Liver (tissue), 9 donors: Measurements from ENCODE around the gene RAB12. TPM values are rescaled to one million over a fixed set of nuclear protein-coding genes. Genes with fewer than 3 reads are reported as not detected.

Source experiments
- DNase-seq: peaks from one replicate; pipeline ENCODE4 v3.0.0-alpha.2; 2017; ENCODE audit warnings: low spot score
- H3K27ac ChIP-seq, 2 donors: one replicate each; pipeline ENCODE4 v1.7.0; 2013; ENCODE audit warnings: inconsistent platforms in 2 of 2, low read length in 2 of 2, control low read depth in 1 of 2, low read depth in 1 of 2, mild to moderate bottlenecking in 1 of 2
- H3K27me3 ChIP-seq, 4 donors: one replicate each; pipeline versions ENCODE4 v1.6.1 to v1.7.0; 2013; ENCODE audit warnings: low read length in 3 of 4, inconsistent platforms in 1 of 4, mild to moderate bottlenecking in 1 of 4, moderate library complexity in 1 of 4; ENCODE audit not compliant: control insufficient read depth in 4 of 4, insufficient read depth in 4 of 4
- H3K36me3 ChIP-seq, 4 donors: one replicate each; pipeline versions ENCODE4 v1.6.1 to v1.7.0; 2013; ENCODE audit warnings: low read length in 3 of 4, mild to moderate bottlenecking in 3 of 4, low read depth in 1 of 4, moderate library complexity in 1 of 4; ENCODE audit not compliant: control insufficient read depth in 4 of 4, insufficient read depth in 3 of 4
- H3K4me1 ChIP-seq, 4 donors: one replicate each; pipeline versions ENCODE4 v1.6.1 to v1.7.0; 2013; ENCODE audit warnings: low read length in 3 of 4, mild to moderate bottlenecking in 3 of 4, moderate library complexity in 1 of 4; ENCODE audit not compliant: control insufficient read depth in 4 of 4, insufficient read depth in 4 of 4
- H3K4me3 ChIP-seq, 3 donors: one replicate each; pipeline versions ENCODE4 v1.6.1 to v1.7.0; 2013; ENCODE audit warnings: low read length in 3 of 3, control low read depth in 1 of 3, low read depth in 1 of 3, mild to moderate bottlenecking in 1 of 3
- H3K9ac ChIP-seq, 2 donors: one replicate each; pipeline ENCODE4 v1.7.0; 2013; ENCODE audit warnings: low read length in 2 of 2, mild to moderate bottlenecking in 2 of 2, moderate library complexity in 2 of 2, control low read depth in 1 of 2, low read depth in 1 of 2
- H3K9me3 ChIP-seq, 4 donors: one replicate each; pipeline versions ENCODE4 v1.6.1 to v1.7.0; 2013; ENCODE audit warnings: low read length in 3 of 4; ENCODE audit not compliant: control insufficient read depth in 4 of 4
- ATF3 ChIP-seq: IDR thresholded peaks from 2 replicates; pipeline ENCODE4 v1.6.1; 2016; ENCODE audit warnings: antibody characterized with exemption
- EGR1 ChIP-seq, 2 donors: IDR thresholded peaks; 2 replicates each; pipeline ENCODE4 v1.6.1; 2016 to 2018; ENCODE audit warnings: antibody characterized with exemption in 2 of 2, low read depth in 2 of 2
- FOXA1 ChIP-seq: IDR thresholded peaks from 2 replicates; pipeline ENCODE4 v1.6.1; 2016; ENCODE audit warnings: antibody characterized with exemption
- FOXA2 ChIP-seq: IDR thresholded peaks from 2 replicates; pipeline ENCODE4 v1.6.1; 2016; ENCODE audit warnings: antibody characterized with exemption
- GABPA ChIP-seq, 2 donors: IDR thresholded peaks in 1 of 2; conservative IDR thresholded peaks in 1 of 2; 2 replicates each; pipeline ENCODE4 v1.6.1; 2016; ENCODE audit warnings: antibody characterized with exemption in 2 of 2, mild to moderate bottlenecking in 1 of 2, moderate library complexity in 1 of 2
- HNF4A ChIP-seq, 2 donors: conservative IDR thresholded peaks; 2 replicates each; pipeline ENCODE4 v1.6.1; 2016; ENCODE audit warnings: antibody characterized with exemption in 2 of 2, mild to moderate bottlenecking in 2 of 2
- JUND ChIP-seq, 2 donors: IDR thresholded peaks; 2 replicates each; pipeline ENCODE4 v1.6.1; 2016; ENCODE audit warnings: antibody characterized with exemption in 2 of 2
- NR2F2 ChIP-seq: IDR thresholded peaks from 2 replicates; pipeline ENCODE4 v1.6.1; 2016; ENCODE audit warnings: antibody characterized with exemption
- RAD21 ChIP-seq, 2 donors: IDR thresholded peaks; 2 replicates each; pipeline ENCODE4 v1.6.1; 2016; ENCODE audit warnings: antibody characterized with exemption in 2 of 2, mild to moderate bottlenecking in 2 of 2
- RXRA ChIP-seq, 2 donors: IDR thresholded peaks; 2 replicates each; pipeline ENCODE4 v1.6.1; 2017 to 2018; ENCODE audit warnings: antibody characterized with exemption in 2 of 2, mild to moderate bottlenecking in 1 of 2
- YY1 ChIP-seq: IDR thresholded peaks from 2 replicates; pipeline ENCODE4 v1.6.1; 2016; ENCODE audit warnings: antibody characterized with exemption, mild to moderate bottlenecking
- WGBS: extraction: QIAGEN DNeasy Blood & Tissue Kit; methylation state at CpG from one replicate; pipeline ENCODE4 v1.1.7; 2013; 5-methylcytosine and 5-hydroxymethylcytosine counted together
- polyA plus RNA-seq, 2 donors: library from polyadenylated mRNA; stranded (reverse) in 1 of 2; unstranded in 1 of 2; fragments of 200-250 nt in 1 of 2; fragments of >200 nt in 1 of 2; fragmentation: Nextera tagmentation in 1 of 2; extraction: Ambion mirVana in 1 of 2; gene quantifications; one replicate each; pipeline versions ENCODE4 v1.2.1 to v1.2.3, GENCODE V29; 2013 to 2015
- total RNA-seq, 2 donors: library from RNA; depleted of rRNA; stranded (reverse); fragments of >200 nt; gene quantifications; one replicate each; pipeline ENCODE4 v1.2.3, GENCODE V29; 2014
- TF ChIP-seq, protein P1 (sequence below): IDR thresholded peaks from 2 replicates; pipeline ENCODE4 v1.6.1; 2016; ENCODE audit warnings: antibody characterized with exemption
- TF ChIP-seq, protein P2 (sequence below): IDR thresholded peaks from 2 replicates; pipeline ENCODE4 v1.6.1; 2016; ENCODE audit warnings: antibody characterized with exemption, mild to moderate bottlenecking
- donor health status: healthy.
- donor health status: healthy.
- donor health status: healthy.
- donor health status: healthy.
- donor health status: healthy.

The RAB12 gene
- total and polyA plus RNA-seq, 4 donors: 5.0 to 25.9 (median 14.9) TPM

GRCh38 chr18:8610459-8610851, 1.2 kb downstream of the RAB12 start:
- no peak for TF ChIP-seq EGR1 (IDR thresholded peaks at IDR 0.05; ENCODE audit: low read depth in 2 of 2)
- TF ChIP-seq RXRA (IDR thresholded peaks at IDR 0.05): peak; percentile 45 to 73
- peaks cover 2 to 31% (median 20%) of the 10 kb centered on the region in 4 donors for H3K4me1 ChIP-seq
- H3K9ac ChIP-seq: peak overlapping the region; percentile 1 to 81
- no peaks in the 10 kb centered on the region for H3K27me3 ChIP-seq
- DNase-seq: no peak
- H3K36me3 ChIP-seq: no peaks in the 10 kb centered on the region
- H3K9me3 ChIP-seq: no peaks in the 10 kb centered on the region
- 10% methylated on average over 13 of the region's 13 CpGs for WGBS
- peak overlapping the region in 1 of 2 donors; percentile 53 for H3K27ac ChIP-seq
- peak overlapping the region; percentile 56 to 99 (median 95) for H3K4me3 ChIP-seq

DNA sequence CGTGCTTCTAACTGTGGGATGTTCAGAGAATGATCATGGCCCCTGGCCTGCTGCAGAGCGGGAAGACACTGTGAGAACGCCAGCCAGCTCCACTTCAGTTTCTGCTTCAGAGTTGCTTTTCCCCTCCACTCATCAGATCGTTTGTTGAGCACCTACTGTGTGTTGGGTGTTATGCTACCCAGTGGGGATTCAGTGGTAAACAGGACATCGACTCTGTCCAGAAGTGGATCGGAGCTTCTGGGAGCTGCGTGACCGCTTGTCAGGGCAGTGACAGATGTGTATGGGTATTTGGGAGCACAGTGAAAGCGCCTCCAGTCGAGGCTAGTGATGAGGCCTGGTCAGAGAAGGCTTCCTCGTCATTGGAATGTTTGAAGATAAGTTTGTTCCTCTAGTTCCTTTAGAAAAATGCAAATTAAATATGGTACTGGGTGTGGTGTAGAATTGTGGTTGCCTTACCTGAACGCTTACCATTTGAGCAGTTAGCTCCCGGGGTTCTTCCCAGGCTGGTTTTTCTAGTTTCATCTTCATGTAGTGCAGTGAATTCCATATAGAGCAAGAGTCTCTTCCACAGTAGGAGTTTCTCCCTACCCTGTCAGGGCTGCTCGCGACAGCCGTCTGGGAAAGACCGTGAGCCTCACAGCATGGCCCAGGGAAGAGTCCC, 2.8 kb downstream of the RAB12 start:
- DNase-seq: no peak
- H3K4me1 ChIP-seq: peaks cover 2 to 31% (median 20%) of the 10 kb centered on the region in 4 donors
- WGBS: 93% methylated on average over 17 of the region's 17 CpGs
- no peaks in the 10 kb centered on the region for H3K36me3 ChIP-seq
- TF ChIP-seq ATF3 (no peak), HNF4A (conservative IDR thresholded peaks at IDR 0.05) (no peak)
- no peak overlapping the region for H3K27ac ChIP-seq
- no peaks in the 10 kb centered on the region for H3K9me3 ChIP-seq
- H3K4me3 ChIP-seq: no peak overlapping the region
- H3K27me3 ChIP-seq: no peaks in the 10 kb centered on the region
- no peak overlapping the region for H3K9ac ChIP-seq

DNA sequence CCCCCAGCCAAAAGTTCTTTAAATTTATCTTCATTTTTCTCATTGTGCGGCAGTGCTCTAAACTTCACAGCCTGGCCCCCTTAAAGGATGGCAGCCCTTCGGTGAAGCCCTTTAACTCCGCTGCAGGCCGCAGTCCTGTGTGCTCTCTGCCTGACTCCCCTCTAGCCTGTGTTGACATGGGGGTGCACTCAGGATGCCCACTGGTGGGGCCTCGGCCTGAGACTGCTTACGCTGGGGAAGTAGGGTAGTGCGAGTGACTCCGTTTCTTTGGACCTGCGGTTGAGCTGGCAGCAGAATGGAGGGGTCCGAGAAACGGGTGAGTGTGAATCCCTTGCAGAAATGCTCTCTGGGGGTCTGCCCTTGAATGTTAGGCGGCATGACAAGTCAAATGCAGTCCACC, 5.6 kb downstream of the RAB12 start:
- Histone ChIP-seq H3K9me3 (no peaks in the 10 kb centered on the region), H3K27me3 (no peaks in the 10 kb centered on the region), H3K27ac (no peak overlapping the region), H3K36me3 (no peaks in the 10 kb centered on the region), H3K9ac (no peak overlapping the region), H3K4me1 (peaks cover 2 to 31% (median 15%) of the 10 kb centered on the region in 4 donors), H3K4me3 (no peak overlapping the region)
- 96% methylated on average over 12 of the region's 12 CpGs for WGBS
- TF ChIP-seq NR2F2 (no peak), FOXA1 (no peak), FOXA2 (no peak), GABPA (IDR thresholded peaks at IDR 0.05 in 1 of 2, conservative IDR thresholded peaks at IDR 0.05 in 1 of 2) (no peak), EGR1 (IDR thresholded peaks at IDR 0.05; ENCODE audit: low read depth in 2 of 2) (no peak), RXRA (IDR thresholded peaks at IDR 0.05) (no peak), RAD21 (IDR thresholded peaks at IDR 0.05) (no peak), ATF3 (no peak), HNF4A (conservative IDR thresholded peaks at IDR 0.05) (no peak), YY1 (no peak), JUND (IDR thresholded peaks at IDR 0.05) (no peak)
- TF ChIP-seq, protein P1, sequence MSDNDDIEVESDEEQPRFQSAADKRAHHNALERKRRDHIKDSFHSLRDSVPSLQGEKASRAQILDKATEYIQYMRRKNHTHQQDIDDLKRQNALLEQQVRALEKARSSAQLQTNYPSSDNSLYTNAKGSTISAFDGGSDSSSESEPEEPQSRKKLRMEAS: no peak
- TF ChIP-seq, protein P2, sequence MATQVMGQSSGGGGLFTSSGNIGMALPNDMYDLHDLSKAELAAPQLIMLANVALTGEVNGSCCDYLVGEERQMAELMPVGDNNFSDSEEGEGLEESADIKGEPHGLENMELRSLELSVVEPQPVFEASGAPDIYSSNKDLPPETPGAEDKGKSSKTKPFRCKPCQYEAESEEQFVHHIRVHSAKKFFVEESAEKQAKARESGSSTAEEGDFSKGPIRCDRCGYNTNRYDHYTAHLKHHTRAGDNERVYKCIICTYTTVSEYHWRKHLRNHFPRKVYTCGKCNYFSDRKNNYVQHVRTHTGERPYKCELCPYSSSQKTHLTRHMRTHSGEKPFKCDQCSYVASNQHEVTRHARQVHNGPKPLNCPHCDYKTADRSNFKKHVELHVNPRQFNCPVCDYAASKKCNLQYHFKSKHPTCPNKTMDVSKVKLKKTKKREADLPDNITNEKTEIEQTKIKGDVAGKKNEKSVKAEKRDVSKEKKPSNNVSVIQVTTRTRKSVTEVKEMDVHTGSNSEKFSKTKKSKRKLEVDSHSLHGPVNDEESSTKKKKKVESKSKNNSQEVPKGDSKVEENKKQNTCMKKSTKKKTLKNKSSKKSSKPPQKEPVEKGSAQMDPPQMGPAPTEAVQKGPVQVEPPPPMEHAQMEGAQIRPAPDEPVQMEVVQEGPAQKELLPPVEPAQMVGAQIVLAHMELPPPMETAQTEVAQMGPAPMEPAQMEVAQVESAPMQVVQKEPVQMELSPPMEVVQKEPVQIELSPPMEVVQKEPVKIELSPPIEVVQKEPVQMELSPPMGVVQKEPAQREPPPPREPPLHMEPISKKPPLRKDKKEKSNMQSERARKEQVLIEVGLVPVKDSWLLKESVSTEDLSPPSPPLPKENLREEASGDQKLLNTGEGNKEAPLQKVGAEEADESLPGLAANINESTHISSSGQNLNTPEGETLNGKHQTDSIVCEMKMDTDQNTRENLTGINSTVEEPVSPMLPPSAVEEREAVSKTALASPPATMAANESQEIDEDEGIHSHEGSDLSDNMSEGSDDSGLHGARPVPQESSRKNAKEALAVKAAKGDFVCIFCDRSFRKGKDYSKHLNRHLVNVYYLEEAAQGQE: no peak
- no peak for DNase-seq
